IPS DF 6.9 (cell line): ENCODE results near the gene RPAP3.
A peak's percentile ranks its signal among the peaks of the same experiment; 100 is the strongest.
"Not testable (repeated sequence)": the region's sequence is repeated elsewhere in the genome, so short reads cannot be mapped to it uniquely, and the experiment has no call there.

Experiments used
- DNase-seq: peaks from one replicate; pipeline ENCODE4 v3.0.0-alpha.2; 2013; ENCODE audit warnings: low read depth, low spot score
- H3K27ac ChIP-seq: one replicate; pipeline ENCODE4 v1.5.1; 2013; ENCODE audit warnings: low read length, control low read depth
- H3K27me3 ChIP-seq: 2 replicates; pipeline ENCODE4 v1.6.1; 2013; ENCODE audit warnings: mild to moderate bottlenecking, low read length; ENCODE audit not compliant: control insufficient read depth, insufficient read depth
- H3K36me3 ChIP-seq: 2 replicates; pipeline ENCODE4 v1.6.1; 2013; ENCODE audit warnings: low read length; ENCODE audit not compliant: control insufficient read depth, insufficient read depth
- H3K4me1 ChIP-seq: 2 replicates; pipeline ENCODE4 v1.6.1; 2013; ENCODE audit warnings: low read length; ENCODE audit not compliant: control insufficient read depth, insufficient read depth
- H3K4me3 ChIP-seq: 2 replicates; pipeline ENCODE4 v1.5.1; 2013; ENCODE audit warnings: mild to moderate bottlenecking, low read length
- H3K9me3 ChIP-seq: 2 replicates; pipeline ENCODE4 v1.6.1; 2013; ENCODE audit warnings: low read length, inconsistent platforms; ENCODE audit not compliant: control insufficient read depth, insufficient read depth
- WGBS: extraction: QIAGEN DNeasy Blood & Tissue Kit; methylation state at CpG from one replicate; pipeline ENCODE4 v1.1.7; 2013; ENCODE audit warnings: mixed read lengths, missing lambda C conversion rate; ENCODE audit not compliant: insufficient read length, insufficient coverage; 5-methylcytosine and 5-hydroxymethylcytosine counted together

The RPAP3 gene

DNA sequence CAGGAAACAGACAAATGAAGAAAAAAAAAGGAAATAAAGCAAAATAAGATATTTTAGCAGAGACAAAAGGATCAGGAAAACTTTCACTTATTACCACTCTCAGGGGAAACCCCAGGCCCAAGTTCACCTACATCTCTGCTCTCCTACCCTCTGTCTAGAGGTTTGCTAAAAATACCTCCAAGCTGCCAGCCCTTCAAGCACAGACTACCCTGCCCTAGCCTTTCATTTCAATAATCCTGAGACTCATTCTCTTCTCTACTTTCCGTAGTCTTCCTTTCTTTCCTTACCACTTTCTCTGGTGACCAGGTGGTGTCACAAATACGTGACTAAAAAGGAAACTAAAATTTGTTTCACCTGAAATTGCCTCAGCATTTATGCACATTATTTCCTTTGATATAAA is 33.8 kb downstream of the RPAP3 start:
- no peaks in the 10 kb centered on the region for H3K9me3 ChIP-seq
- no peak for DNase-seq
- peaks cover 3% of the 10 kb centered on the region for H3K36me3 ChIP-seq
- WGBS, result no CpG with 5 or more reads among the region's 2 CpGs
- H3K4me1 ChIP-seq, result no peaks in the 10 kb centered on the region
- no peak overlapping the region for H3K4me3 ChIP-seq
- no peaks in the 10 kb centered on the region for H3K27me3 ChIP-seq
- no peak overlapping the region for H3K27ac ChIP-seq

DNA sequence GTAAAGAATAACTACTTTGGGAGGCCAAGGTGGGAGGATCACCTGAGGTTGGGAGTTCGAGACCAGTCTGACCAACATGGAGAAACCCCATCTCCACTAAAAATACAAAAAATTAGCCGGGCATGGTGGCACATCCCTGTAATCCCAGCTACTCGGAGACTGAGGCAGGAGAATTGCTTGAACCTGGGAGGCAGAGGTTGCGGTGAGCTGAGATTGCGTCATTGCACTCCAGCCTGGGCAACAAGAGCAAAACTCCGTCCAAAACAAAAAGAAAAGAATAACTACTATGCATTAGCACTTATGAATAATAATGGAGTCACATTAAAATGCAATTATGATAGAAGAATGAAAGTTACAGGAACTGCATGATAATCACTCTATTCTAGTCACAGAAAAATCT is 37.9 kb downstream of the RPAP3 start:
- H3K4me3 ChIP-seq, DNase-seq, H3K27ac ChIP-seq, H3K4me1 ChIP-seq, H3K9me3 ChIP-seq, H3K27me3 ChIP-seq, H3K36me3 ChIP-seq: not testable (repeated sequence)
- no CpG with 5 or more reads among the region's 6 CpGs for WGBS

GRCh38 chr12:47652521-47653234 is 53.2 kb downstream of the RPAP3 start:
- Histone ChIP-seq H3K4me1 (peaks cover 3% of the 10 kb centered on the region; the same call in 1 of the 2 replicates), H3K36me3 (no peaks in the 10 kb centered on the region), H3K27me3 (no peaks in the 10 kb centered on the region), H3K27ac (no peak overlapping the region), H3K9me3 (no peaks in the 10 kb centered on the region), H3K4me3 (no peak overlapping the region)
- no peak for DNase-seq
- WGBS, result no CpG with 5 or more reads among the region's 4 CpGs

GRCh38 chr12:47651368-47652254 is 54.2 kb downstream of the RPAP3 start:
- no CpG with 5 or more reads among the region's 12 CpGs for WGBS
- Histone ChIP-seq H3K27ac (no peak overlapping the region), H3K4me3 (no peak overlapping the region), H3K4me1 (peaks cover 3% of the 10 kb centered on the region; the same call in 1 of the 2 replicates), H3K27me3 (no peaks in the 10 kb centered on the region), H3K36me3 (no peaks in the 10 kb centered on the region), H3K9me3 (no peaks in the 10 kb centered on the region)
- DNase-seq, result peak; percentile 29

- Histone ChIP-seq H3K27ac (no peak overlapping the region), H3K4me3 (no peak overlapping the region), H3K36me3 (no peaks in the 10 kb centered on the region), H3K9me3 (no peaks in the 10 kb centered on the region), H3K4me1 (peaks cover 3% of the 10 kb centered on the region; the same call in 1 of the 2 replicates), H3K27me3 (no peaks in the 10 kb centered on the region)
- WGBS, result no CpG with 5 or more reads among the region's 1 CpG
- no peak for DNase-seq
Observed at GRCh38 chr12:47650469-47650868, 55.4 kb downstream of the RPAP3 start.

GRCh38 chr12:47649381-47649780 is 56.4 kb downstream of the RPAP3 start:
- peaks cover 3% of the 10 kb centered on the region; the same call in 1 of the 2 replicates for H3K4me1 ChIP-seq
- no peak overlapping the region for H3K4me3 ChIP-seq
- no CpG with 5 or more reads among the region's 2 CpGs for WGBS
- DNase-seq, result no peak
- no peaks in the 10 kb centered on the region for H3K9me3 ChIP-seq
- no peaks in the 10 kb centered on the region for H3K36me3 ChIP-seq
- H3K27ac ChIP-seq, result no peak overlapping the region
- H3K27me3 ChIP-seq, result no peaks in the 10 kb centered on the region

DNA sequence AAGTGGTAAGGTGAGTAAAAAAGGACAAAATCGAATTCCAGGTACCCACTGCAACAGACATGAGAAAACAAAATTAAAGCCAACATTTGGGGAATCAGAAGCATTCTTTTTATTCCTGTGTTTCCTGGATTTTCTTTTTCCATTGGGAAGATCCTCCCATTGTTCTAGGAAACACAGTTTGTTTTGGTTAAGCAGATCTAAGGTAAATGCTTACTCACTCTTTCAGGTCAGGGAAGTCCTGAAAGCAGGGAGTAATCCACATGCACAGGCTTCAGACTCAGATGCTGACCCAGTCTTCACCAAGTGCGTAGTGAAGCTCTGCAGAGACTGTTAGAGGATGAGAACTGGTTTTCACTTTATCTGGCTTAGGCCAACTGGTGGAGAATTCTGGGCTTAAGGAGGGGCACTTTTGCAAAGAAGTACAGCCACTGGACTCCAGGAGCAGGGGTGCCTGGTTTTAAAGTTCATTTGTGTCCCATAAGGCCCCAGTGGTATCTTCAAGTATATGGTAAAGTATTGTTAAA is 57.7 kb downstream of the RPAP3 start:
- no CpG with 5 or more reads among the region's 2 CpGs for WGBS
- Histone ChIP-seq H3K9me3 (no peaks in the 10 kb centered on the region), H3K4me1 (peaks cover 3% of the 10 kb centered on the region; the same call in 1 of the 2 replicates), H3K27ac (no peak overlapping the region), H3K4me3 (no peak overlapping the region), H3K27me3 (no peaks in the 10 kb centered on the region), H3K36me3 (no peaks in the 10 kb centered on the region)
- no peak for DNase-seq

GRCh38 chr12:47642310-47642709 is 63.5 kb downstream of the RPAP3 start:
- not testable (repeated sequence) for H3K27ac ChIP-seq, H3K4me1 ChIP-seq, H3K4me3 ChIP-seq, H3K27me3 ChIP-seq, H3K36me3 ChIP-seq, DNase-seq, H3K9me3 ChIP-seq
- WGBS, result no CpG with 5 or more reads among the region's 3 CpGs

- Histone ChIP-seq H3K4me3 (no peak overlapping the region), H3K4me1 (no peaks in the 10 kb centered on the region), H3K36me3 (no peaks in the 10 kb centered on the region), H3K9me3 (no peaks in the 10 kb centered on the region; the same call in 1 of the 2 replicates), H3K27me3 (no peaks in the 10 kb centered on the region), H3K27ac (no peak overlapping the region)
- WGBS, result no CpG with 5 or more reads among the region's 8 CpGs
- peak; percentile 74 for DNase-seq
Observed at GRCh38 chr12:47636908-47637780, 68.7 kb downstream of the RPAP3 start.

DNA sequence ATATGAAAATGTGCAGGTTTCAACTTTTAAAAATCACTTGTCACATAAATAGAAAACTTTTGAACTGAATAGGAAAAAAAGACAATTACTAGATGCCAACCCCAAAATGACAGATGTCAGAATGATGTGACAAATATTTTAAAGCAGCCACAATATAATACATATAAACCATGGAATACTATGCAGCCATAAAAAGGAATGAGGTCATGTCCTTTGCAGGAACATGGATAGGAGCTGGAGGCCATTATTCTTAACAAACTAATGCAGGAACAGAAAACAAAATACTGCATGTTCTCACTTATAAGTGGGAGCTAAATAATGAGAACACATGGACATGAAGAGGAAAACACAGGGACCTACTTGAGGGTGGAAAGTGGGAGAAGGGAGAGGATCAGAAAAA is 70.1 kb downstream of the RPAP3 start:
- H3K4me1 ChIP-seq, H3K27me3 ChIP-seq, H3K9me3 ChIP-seq, H3K27ac ChIP-seq, H3K36me3 ChIP-seq, H3K4me3 ChIP-seq, DNase-seq: not testable (repeated sequence)
